ENCODE measurements around the gene MAGI2.

MAGI2 gene

GRCh38 chr7:78115876-78116275 lies 1337.6 kb downstream of the MAGI2 start:
- no peak overlapping the region for H3K4me3 ChIP-seq (replicated peaks; ENCODE audit: low read depth, low read length)
- no peak for TF ChIP-seq CTCF (IDR thresholded peaks at IDR 0.05; ENCODE audit: low read depth, low read length, missing control alignments)
- no peak for DNase-seq (ENCODE audit: extremely low read depth, low read depth)

GRCh38 chr7:78114993-78115392 lies 1338.5 kb downstream of the MAGI2 start:
- H3K4me3 ChIP-seq (replicated peaks; ENCODE audit: low read depth, low read length) = no peak overlapping the region
- no peak for DNase-seq (ENCODE audit: extremely low read depth, low read depth)
- no peak for TF ChIP-seq CTCF (IDR thresholded peaks at IDR 0.05; ENCODE audit: low read depth, low read length, missing control alignments)

- TF ChIP-seq CTCF (IDR thresholded peaks at IDR 0.05; ENCODE audit: low read depth, low read length, missing control alignments) = no peak
- no peak overlapping the region for H3K4me3 ChIP-seq (replicated peaks; ENCODE audit: low read depth, low read length)
- DNase-seq (ENCODE audit: extremely low read depth, low read depth) = no peak
These were observed 1341.0 kb downstream of the MAGI2 start for GRCh38 chr7:78112488-78112887.

- no peak for DNase-seq (ENCODE audit: extremely low read depth, low read depth)
- no peak overlapping the region for H3K4me3 ChIP-seq (replicated peaks; ENCODE audit: low read depth, low read length)
- TF ChIP-seq CTCF (IDR thresholded peaks at IDR 0.05; ENCODE audit: low read depth, low read length, missing control alignments) = no peak
These were observed 1342.1 kb downstream of the MAGI2 start for GRCh38 chr7:78111386-78111785.

GRCh38 chr7:78103475-78103874 lies 1350.0 kb downstream of the MAGI2 start:
- H3K4me3 ChIP-seq (replicated peaks; ENCODE audit: low read depth, low read length) = no peak overlapping the region
- no peak for TF ChIP-seq CTCF (IDR thresholded peaks at IDR 0.05; ENCODE audit: low read depth, low read length, missing control alignments)
- DNase-seq (ENCODE audit: extremely low read depth, low read depth) = no peak

GRCh38 chr7:78101076-78101475 lies 1352.4 kb downstream of the MAGI2 start:
- H3K4me3 ChIP-seq (replicated peaks; ENCODE audit: low read depth, low read length) = no peak overlapping the region
- TF ChIP-seq CTCF (IDR thresholded peaks at IDR 0.05; ENCODE audit: low read depth, low read length, missing control alignments) = no peak
- no peak for DNase-seq (ENCODE audit: extremely low read depth, low read depth)

GRCh38 chr7:78099715-78100394 lies 1353.6 kb downstream of the MAGI2 start:
- no peak overlapping the region for H3K4me3 ChIP-seq (replicated peaks; ENCODE audit: low read depth, low read length)
- no peak for TF ChIP-seq CTCF (IDR thresholded peaks at IDR 0.05; ENCODE audit: low read depth, low read length, missing control alignments)
- no peak for DNase-seq (ENCODE audit: extremely low read depth, low read depth)

Measured in HFF-Myc (cell line).